Prostate gland (tissue), 2 donors: ENCODE measurements around the gene GATB. TPM values are rescaled to one million over a fixed set of nuclear protein-coding genes. Genes with fewer than 3 reads are reported as not detected.

ENCODE experiments used
- DNase-seq: peaks from one replicate; pipeline ENCODE4 v3.0.0-alpha.2; 2019; ENCODE audit warnings: low spot score
- H3K27ac ChIP-seq, 2 donors: fragments of 200-600 bp; sonication (generic); 2 replicates each; pipeline ENCODE4 v1.5.1; 2017 to 2019
- H3K27me3 ChIP-seq: fragments of 200-600 bp; sonication (generic); replicated peaks from 2 replicates; pipeline ENCODE4 v1.5.1; 2019; ENCODE audit not compliant: insufficient read depth
- H3K36me3 ChIP-seq, 2 donors: fragments of 200-600 bp; sonication (generic); 1 replicate in 1 of 2; 2 replicates in 1 of 2; pipeline versions ENCODE4 v1.5.1 to v1.8.1; 2017 to 2019
- H3K4me1 ChIP-seq: fragments of 200-600 bp; sonication (generic); replicated peaks from 2 replicates; pipeline ENCODE4 v1.5.1; 2019
- H3K4me3 ChIP-seq, 2 donors: fragments of 200-600 bp; sonication (generic); 2 replicates each; pipeline ENCODE4 v1.5.1; 2017 to 2019
- H3K9me3 ChIP-seq: fragments of 200-600 bp; sonication (generic); 2 replicates; pipeline ENCODE4 v1.5.1; 2017
- POLR2A ChIP-seq: fragments of 450-650 bp; IDR thresholded peaks from one replicate; pipeline ENCODE4 v1.6.1; 2016; ENCODE audit warnings: antibody characterized with exemption, mild to moderate bottlenecking
- POLR2AphosphoS5 ChIP-seq: sonication (generic); formaldehyde crosslinking; IDR thresholded peaks from one replicate; pipeline ENCODE4 v1.6.1; 2017; ENCODE audit warnings: antibody characterized with exemption
- WGBS: methylation state at CpG from one replicate; pipeline ENCODE4 v1.1.5; 2018; 5-methylcytosine and 5-hydroxymethylcytosine counted together
- intact Hi-C: fragments of 100-400 bp; cut with DNase I; formaldehyde crosslinking; loops from one replicate; pipeline ENCODE4 v1.14.2; 2022
- total RNA-seq, 2 donors: library from RNA; depleted of rRNA; stranded (reverse); fragments of >200 nt; gene quantifications; one replicate each; pipeline ENCODE4 v1.1.0, GENCODE V29; 2016
- TF ChIP-seq, protein P1 (sequence below), 4 experiments: fragments of 200-600 bp in 2 of 4; fragments of 450-650 bp in 2 of 4; sonication (generic) in 2 of 4; IDR thresholded peaks; 1 replicate in 3 of 4; 2 replicates in 1 of 4; pipeline ENCODE4 v1.5.1; 2016 to 2019; ENCODE audit warnings: antibody characterized with exemption in 4 of 4, mild to moderate bottlenecking in 2 of 4, moderate library complexity in 2 of 4

The GATB gene
- total RNA-seq, 2 donors from 2014 or later: 15.8 to 38.7 TPM

DNA sequence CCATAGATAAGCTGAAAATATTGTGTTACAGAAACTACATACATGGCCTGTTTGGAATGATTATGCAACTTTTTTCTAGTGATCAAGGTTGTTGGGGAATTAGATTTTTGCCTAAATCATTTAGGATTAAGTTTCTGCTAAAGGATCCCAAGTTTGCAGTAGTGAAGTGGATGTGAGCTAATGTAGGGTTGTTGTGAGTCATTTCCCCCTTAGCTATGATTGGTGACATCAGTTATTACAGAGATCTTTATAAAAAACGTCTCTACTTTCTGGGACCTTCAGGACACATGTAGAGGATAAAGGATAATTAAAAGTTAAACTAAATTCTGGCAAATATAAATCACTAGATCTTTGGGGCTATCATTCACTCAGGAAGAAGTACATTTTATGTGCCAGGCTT, 133.3 kb downstream of the GATB start:
- WGBS: 44% methylated on average over 1 of the region's 1 CpG
- TF ChIP-seq POLR2A: no peak
- TF ChIP-seq, protein P1, sequence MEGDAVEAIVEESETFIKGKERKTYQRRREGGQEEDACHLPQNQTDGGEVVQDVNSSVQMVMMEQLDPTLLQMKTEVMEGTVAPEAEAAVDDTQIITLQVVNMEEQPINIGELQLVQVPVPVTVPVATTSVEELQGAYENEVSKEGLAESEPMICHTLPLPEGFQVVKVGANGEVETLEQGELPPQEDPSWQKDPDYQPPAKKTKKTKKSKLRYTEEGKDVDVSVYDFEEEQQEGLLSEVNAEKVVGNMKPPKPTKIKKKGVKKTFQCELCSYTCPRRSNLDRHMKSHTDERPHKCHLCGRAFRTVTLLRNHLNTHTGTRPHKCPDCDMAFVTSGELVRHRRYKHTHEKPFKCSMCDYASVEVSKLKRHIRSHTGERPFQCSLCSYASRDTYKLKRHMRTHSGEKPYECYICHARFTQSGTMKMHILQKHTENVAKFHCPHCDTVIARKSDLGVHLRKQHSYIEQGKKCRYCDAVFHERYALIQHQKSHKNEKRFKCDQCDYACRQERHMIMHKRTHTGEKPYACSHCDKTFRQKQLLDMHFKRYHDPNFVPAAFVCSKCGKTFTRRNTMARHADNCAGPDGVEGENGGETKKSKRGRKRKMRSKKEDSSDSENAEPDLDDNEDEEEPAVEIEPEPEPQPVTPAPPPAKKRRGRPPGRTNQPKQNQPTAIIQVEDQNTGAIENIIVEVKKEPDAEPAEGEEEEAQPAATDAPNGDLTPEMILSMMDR (IDR thresholded peaks at IDR 0.05): no peak
- no peak for TF ChIP-seq POLR2AphosphoS5
- no peak overlapping the region for H3K27ac ChIP-seq
- no peak overlapping the region for H3K4me3 ChIP-seq
- no peaks in the 10 kb centered on the region for H3K9me3 ChIP-seq
- peaks cover 3% of the 10 kb centered on the region for H3K4me1 ChIP-seq
- no peaks in the 10 kb centered on the region for H3K36me3 ChIP-seq
- intact Hi-C loops: no loop called here
- H3K27me3 ChIP-seq: no peaks in the 10 kb centered on the region
- no peak for DNase-seq

GRCh38 chr4:151626751-151627150, 134.1 kb downstream of the GATB start:
- H3K4me3 ChIP-seq: no peak overlapping the region
- intact Hi-C loops: no loop called here
- WGBS: 53% methylated on average over 3 of the region's 3 CpGs
- H3K9me3 ChIP-seq: no peaks in the 10 kb centered on the region
- no peak overlapping the region for H3K27ac ChIP-seq
- DNase-seq: no peak
- H3K4me1 ChIP-seq: peaks cover 3% of the 10 kb centered on the region
- no peaks in the 10 kb centered on the region for H3K36me3 ChIP-seq
- H3K27me3 ChIP-seq: no peaks in the 10 kb centered on the region
- TF ChIP-seq, protein P1 (IDR thresholded peaks at IDR 0.05): no peak
- no peak for TF ChIP-seq POLR2A
- TF ChIP-seq POLR2AphosphoS5: no peak

DNA sequence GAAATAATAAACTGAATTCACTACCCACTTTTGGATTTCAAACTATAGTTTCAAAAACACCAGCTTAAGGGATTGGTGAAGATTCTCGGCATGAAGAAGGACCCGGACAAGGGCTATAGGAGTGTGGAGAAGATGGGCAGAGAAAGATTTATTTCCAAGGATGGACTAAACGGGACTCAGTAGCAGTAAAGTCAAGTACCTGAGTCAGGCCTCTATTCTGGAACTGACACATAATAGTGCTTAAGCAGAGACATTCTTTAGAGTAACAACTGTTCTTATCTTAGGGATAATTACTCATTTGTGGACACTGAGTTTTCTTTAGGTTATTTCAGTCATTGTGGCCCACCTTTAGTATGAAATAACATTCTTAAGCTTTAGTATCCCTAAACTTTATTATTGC, 134.6 kb downstream of the GATB start:
- TF ChIP-seq, protein P1 (IDR thresholded peaks at IDR 0.05): no peak
- no peak for TF ChIP-seq POLR2AphosphoS5
- no peak for TF ChIP-seq POLR2A
- intact Hi-C loops: no loop called here
- no peaks in the 10 kb centered on the region for H3K9me3 ChIP-seq
- no peak overlapping the region for H3K27ac ChIP-seq
- no peaks in the 10 kb centered on the region for H3K27me3 ChIP-seq
- no peaks in the 10 kb centered on the region for H3K36me3 ChIP-seq
- DNase-seq: no peak
- no peak overlapping the region for H3K4me3 ChIP-seq
- WGBS: 86% methylated on average over 3 of the region's 3 CpGs
- H3K4me1 ChIP-seq: peaks cover 3% of the 10 kb centered on the region

DNA sequence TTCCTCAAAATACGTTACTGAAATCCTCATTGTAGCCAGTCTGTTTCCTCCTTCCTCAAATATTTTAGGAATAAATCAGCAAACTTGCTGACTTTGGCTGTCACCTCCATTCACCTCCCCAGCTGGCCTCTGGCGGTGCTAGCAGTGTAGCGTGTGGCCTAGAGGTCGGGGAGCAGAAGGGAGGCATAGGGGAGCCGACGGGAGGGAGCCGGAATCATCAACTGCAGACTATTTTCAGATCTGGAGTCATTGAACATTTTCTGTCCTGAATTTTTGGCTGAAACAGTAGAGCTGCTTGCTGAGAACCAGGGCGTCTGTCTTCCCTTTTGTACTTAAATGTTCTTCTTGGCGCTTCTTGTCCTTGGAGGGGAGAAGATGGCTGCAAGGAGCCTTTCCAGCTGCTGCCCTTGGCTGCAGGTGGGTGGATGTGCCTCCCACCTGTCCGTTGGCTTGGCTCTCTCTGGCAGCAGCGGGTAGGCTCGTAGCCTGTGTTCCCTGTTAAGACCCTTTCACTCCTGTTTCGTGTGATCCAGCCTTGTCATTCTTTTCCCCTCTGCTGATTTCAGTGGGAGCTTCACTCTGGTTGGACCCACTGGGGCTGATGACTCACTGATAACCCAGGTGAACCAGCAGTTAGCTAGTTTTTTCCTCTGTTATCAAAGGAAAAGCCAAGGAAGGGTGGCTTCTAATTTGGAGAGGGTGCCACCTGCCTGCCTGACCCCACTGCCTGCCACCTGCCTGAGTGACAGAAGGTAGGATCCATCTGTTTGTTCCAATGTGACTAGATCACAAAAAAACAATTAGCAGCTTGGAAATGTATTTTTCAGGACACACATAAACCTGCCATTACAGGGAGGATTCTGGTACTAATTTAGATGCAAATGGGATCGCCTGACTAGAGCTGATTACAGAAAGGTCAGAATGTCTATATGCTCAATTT, 135.9 kb downstream of the GATB start:
- Histone ChIP-seq H3K9me3 (no peaks in the 10 kb centered on the region), H3K27ac (no peak overlapping the region), H3K27me3 (no peaks in the 10 kb centered on the region), H3K4me3 (no peak overlapping the region), H3K36me3 (no peaks in the 10 kb centered on the region), H3K4me1 (peaks cover 3% of the 10 kb centered on the region)
- TF ChIP-seq POLR2A: no peak
- TF ChIP-seq, protein P1 (IDR thresholded peaks at IDR 0.05): no peak
- no peak for TF ChIP-seq POLR2AphosphoS5
- intact Hi-C loops: no loop called here
- no peak for DNase-seq
- WGBS: 76% methylated on average over 14 of the region's 14 CpGs
